Cardiac fibroblast (primary cell): ENCODE results near the gene CCKAR.

Source experiments
- DNase-seq, 2 donors: peaks; one replicate each; pipeline versions ENCODE4 v3.0.0 to v3.0.0-alpha.2; 2010; ENCODE audit warnings: low read depth in 2 of 2
- H3K4me3 ChIP-seq, 2 donors: replicated peaks in 1 of 2; 1 replicate in 1 of 2; 2 replicates in 1 of 2; pipeline ENCODE4 v1.5.1; 2011; ENCODE audit warnings: low read depth in 2 of 2, low read length in 2 of 2, mild to moderate bottlenecking in 2 of 2, moderate library complexity in 1 of 2
- CTCF ChIP-seq: IDR thresholded peaks from one replicate; pipeline ENCODE4 v1.5.1; 2011; ENCODE audit warnings: low read depth, mild to moderate bottlenecking, low read length, inconsistent platforms

CCKAR gene

GRCh38 chr4:26455571-26455970 lies 34.7 kb downstream of the CCKAR start:
- no peak for DNase-seq
- no peak overlapping the region for H3K4me3 ChIP-seq
- TF ChIP-seq CTCF = no peak

- DNase-seq = no peak
- no peak for TF ChIP-seq CTCF
- H3K4me3 ChIP-seq = no peak overlapping the region
Measured at GRCh38 chr4:26454961-26455360, 35.3 kb downstream of the CCKAR start.

- no peak for DNase-seq
- no peak for TF ChIP-seq CTCF
- H3K4me3 ChIP-seq = no peak overlapping the region
Measured at GRCh38 chr4:26452565-26453531, 37.4 kb downstream of the CCKAR start.

- no peak for TF ChIP-seq CTCF
Measured at GRCh38 chr4:26451597-26451996, 38.7 kb downstream of the CCKAR start.

GRCh38 chr4:26450418-26450817 lies 39.9 kb downstream of the CCKAR start:
- no peak overlapping the region for H3K4me3 ChIP-seq
- no peak for TF ChIP-seq CTCF
- DNase-seq = no peak

More at GRCh38 chr4:26451597-26451996, 38.7 kb downstream of the CCKAR start:
- no peak for DNase-seq
- no peak overlapping the region for H3K4me3 ChIP-seq

GRCh38 chr4:26447378-26447777 lies 42.9 kb downstream of the CCKAR start:
- no peak for DNase-seq

More at GRCh38 chr4:26447378-26447777, 42.9 kb downstream of the CCKAR start:
- H3K4me3 ChIP-seq = no peak overlapping the region
- no peak for TF ChIP-seq CTCF
